Measurements from ENCODE around the gene PGRMC1. TPM values are rescaled to one million over a fixed set of nuclear protein-coding genes. Genes with fewer than 3 reads are reported as not detected.

Gene PGRMC1
- total and polyA plus RNA-seq, 2 experiments from 2014 or later: 235 to 370 TPM

GRCh38 chrX:119237562-119237942 is 1.5 kb downstream of the PGRMC1 start:
- 0 out of 2 replicates have a peak, but pooled peaks cover 3% of the 10 kb centered on the region for H3F3A ChIP-seq (replicated peaks; ENCODE audit: low read depth)
- no peaks in the 10 kb centered on the region for H3K9me3 Mint-ChIP-seq
- no peaks in the 10 kb centered on the region for H3K9me2 ChIP-seq (ENCODE audit: insufficient read depth)
- no peaks in the 10 kb centered on the region for H3K27me3 ChIP-seq (ENCODE audit: insufficient read depth)
- H3K4me2 ChIP-seq: peak overlapping the region; percentile 85
- H3K4me3 ChIP-seq: peak overlapping the region; percentile 77
- H3K4me1 ChIP-seq (ENCODE audit: insufficient read depth): peaks cover 32% of the 10 kb centered on the region
- ATAC-seq (no peak), DNase-seq (ENCODE audit: low spot score) (peak; percentile 27)
- H3K36me3 Mint-ChIP-seq (ENCODE audit: low read depth): peaks cover 30% of the 10 kb centered on the region
- peak overlapping the region; percentile 92; the same call in 1 of the 2 replicates for H3K27ac Mint-ChIP-seq
- H3K36me3 ChIP-seq (ENCODE audit: insufficient read depth): no peaks in the 10 kb centered on the region; the same call in 1 of the 2 replicates
- H2AFZ ChIP-seq: no peak overlapping the region
- peaks cover 17% of the 10 kb centered on the region for H3K27me3 Mint-ChIP-seq (ENCODE audit: insufficient read depth, low read depth, poor library complexity)
- H3K4me3 Mint-ChIP-seq: peak overlapping the region; percentile 94
- peaks cover 45% of the 10 kb centered on the region for H3K4me1 Mint-ChIP-seq
- TF ChIP-seq EZH2phosphoT487 (IDR thresholded peaks at IDR 0.05; ENCODE audit: unreplicated experiment) (no peak), ZNF462 (CRISPR knock-in tag; IDR thresholded peaks at IDR 0.05) (no peak), ZNF331 (CRISPR knock-in tag; IDR thresholded peaks at IDR 0.05; ENCODE audit: low read depth) (no peak), STAT1 (IDR thresholded peaks at IDR 0.05; ENCODE audit: unreplicated experiment) (no peak), EZH2 (IDR thresholded peaks at IDR 0.05; ENCODE audit: low read depth, unreplicated experiment) (no peak), JUNB (IDR thresholded peaks at IDR 0.05; ENCODE audit: unreplicated experiment) (no peak), NANOG (IDR thresholded peaks at IDR 0.05; ENCODE audit: borderline replicate concordance) (no peak), POLR2AphosphoS5 (IDR thresholded peaks at IDR 0.05; ENCODE audit: low read depth) (no peak), CREB1 (CRISPR knock-in tag; IDR thresholded peaks at IDR 0.05; ENCODE audit: low read depth) (no peak), ZNF114 (CRISPR knock-in tag; IDR thresholded peaks at IDR 0.05) (no peak), CTCF (conservative IDR thresholded peaks at IDR 0.05; ENCODE audit: low read depth in 2 of 2) (no peak)
- TF ChIP-seq, protein P1, sequence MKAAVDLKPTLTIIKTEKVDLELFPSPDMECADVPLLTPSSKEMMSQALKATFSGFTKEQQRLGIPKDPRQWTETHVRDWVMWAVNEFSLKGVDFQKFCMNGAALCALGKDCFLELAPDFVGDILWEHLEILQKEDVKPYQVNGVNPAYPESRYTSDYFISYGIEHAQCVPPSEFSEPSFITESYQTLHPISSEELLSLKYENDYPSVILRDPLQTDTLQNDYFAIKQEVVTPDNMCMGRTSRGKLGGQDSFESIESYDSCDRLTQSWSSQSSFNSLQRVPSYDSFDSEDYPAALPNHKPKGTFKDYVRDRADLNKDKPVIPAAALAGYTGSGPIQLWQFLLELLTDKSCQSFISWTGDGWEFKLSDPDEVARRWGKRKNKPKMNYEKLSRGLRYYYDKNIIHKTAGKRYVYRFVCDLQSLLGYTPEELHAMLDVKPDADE (IDR thresholded peaks at IDR 0.05): no peak
- TF ChIP-seq, protein P2, sequence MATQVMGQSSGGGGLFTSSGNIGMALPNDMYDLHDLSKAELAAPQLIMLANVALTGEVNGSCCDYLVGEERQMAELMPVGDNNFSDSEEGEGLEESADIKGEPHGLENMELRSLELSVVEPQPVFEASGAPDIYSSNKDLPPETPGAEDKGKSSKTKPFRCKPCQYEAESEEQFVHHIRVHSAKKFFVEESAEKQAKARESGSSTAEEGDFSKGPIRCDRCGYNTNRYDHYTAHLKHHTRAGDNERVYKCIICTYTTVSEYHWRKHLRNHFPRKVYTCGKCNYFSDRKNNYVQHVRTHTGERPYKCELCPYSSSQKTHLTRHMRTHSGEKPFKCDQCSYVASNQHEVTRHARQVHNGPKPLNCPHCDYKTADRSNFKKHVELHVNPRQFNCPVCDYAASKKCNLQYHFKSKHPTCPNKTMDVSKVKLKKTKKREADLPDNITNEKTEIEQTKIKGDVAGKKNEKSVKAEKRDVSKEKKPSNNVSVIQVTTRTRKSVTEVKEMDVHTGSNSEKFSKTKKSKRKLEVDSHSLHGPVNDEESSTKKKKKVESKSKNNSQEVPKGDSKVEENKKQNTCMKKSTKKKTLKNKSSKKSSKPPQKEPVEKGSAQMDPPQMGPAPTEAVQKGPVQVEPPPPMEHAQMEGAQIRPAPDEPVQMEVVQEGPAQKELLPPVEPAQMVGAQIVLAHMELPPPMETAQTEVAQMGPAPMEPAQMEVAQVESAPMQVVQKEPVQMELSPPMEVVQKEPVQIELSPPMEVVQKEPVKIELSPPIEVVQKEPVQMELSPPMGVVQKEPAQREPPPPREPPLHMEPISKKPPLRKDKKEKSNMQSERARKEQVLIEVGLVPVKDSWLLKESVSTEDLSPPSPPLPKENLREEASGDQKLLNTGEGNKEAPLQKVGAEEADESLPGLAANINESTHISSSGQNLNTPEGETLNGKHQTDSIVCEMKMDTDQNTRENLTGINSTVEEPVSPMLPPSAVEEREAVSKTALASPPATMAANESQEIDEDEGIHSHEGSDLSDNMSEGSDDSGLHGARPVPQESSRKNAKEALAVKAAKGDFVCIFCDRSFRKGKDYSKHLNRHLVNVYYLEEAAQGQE (IDR thresholded peaks at IDR 0.05; ENCODE audit: unreplicated experiment): no peak
- H4K20me1 ChIP-seq (replicated peaks; ENCODE audit: insufficient read depth): peaks cover 16% of the 10 kb centered on the region; the same call in 1 of the 2 replicates
- no peak overlapping the region for H3K27ac ChIP-seq (ENCODE audit: low read depth)
- H3K79me2 ChIP-seq (replicated peaks; ENCODE audit: insufficient read depth): peaks cover 60% of the 10 kb centered on the region

All from GM23338 (cell line).